ENCODE data around the gene AMDHD2. TPM values are rescaled to one million over a fixed set of nuclear protein-coding genes. Genes with fewer than 3 reads are reported as not detected.

Gene AMDHD2
- total and polyA plus RNA-seq, 10 donors = 37.8 to 94.0 (median 70.6) TPM

DNA sequence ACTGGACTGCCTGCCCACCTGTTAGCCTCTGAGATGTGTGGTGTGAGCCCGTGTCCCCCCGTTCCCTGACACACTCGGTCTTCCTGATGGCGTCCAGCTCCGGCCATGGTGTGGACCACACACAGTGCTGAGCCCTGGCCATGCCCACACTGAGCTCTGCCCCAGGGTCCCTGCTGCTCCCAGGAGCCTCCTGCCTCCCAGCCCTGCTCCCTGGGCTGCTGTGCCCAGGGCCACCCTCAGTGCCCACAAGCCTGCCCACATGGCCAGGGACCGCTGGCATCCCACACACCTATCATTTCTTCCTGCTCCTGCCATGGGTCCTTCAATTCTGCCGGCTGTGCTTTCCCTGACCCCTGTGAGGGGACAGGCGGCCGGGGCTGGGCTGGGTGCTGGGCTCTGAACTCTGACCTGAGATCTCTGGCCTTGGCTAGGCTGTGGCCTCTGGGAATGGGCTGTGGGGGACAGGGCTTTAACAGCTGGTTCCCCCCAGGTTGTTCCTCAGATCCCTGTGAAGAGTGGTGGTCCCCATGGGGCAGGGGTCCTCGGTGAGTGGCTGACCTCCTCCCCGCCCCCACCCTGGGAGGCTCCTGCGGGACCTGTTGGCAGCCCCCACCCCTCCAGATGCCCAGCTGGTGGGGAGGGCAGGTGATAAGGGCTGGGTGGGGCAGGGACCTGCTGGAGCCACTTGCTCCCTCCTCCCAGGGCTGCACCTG lies 7.1 kb downstream of the AMDHD2 start:
- Histone ChIP-seq H3K27me3 (replicated peaks in 1 of 7) (no peaks in the 10 kb centered on the region), H3K4me3 (no peak overlapping the region), H3K4me1 (peaks cover 5 to 78% (median 24%) of the 10 kb centered on the region in 6 donors), H3K27ac (peak overlapping the region in 2 of 8 donors; percentile 65 to 78), H3K36me3 (peaks cover 0 to 86% (median 64%) of the 10 kb centered on the region in 6 donors), H3K9me3 (no peaks in the 10 kb centered on the region)
- WGBS, 5 donors = 87 to 92% (median 89%) methylated on average over 6 to 12 of the region's 12 CpGs
- intact Hi-C loops (cut with DNase I; ENCODE audit: low total_unique reads) = no loop called here
- DNase-seq = peak; percentile 74
- TF ChIP-seq, protein P1, sequence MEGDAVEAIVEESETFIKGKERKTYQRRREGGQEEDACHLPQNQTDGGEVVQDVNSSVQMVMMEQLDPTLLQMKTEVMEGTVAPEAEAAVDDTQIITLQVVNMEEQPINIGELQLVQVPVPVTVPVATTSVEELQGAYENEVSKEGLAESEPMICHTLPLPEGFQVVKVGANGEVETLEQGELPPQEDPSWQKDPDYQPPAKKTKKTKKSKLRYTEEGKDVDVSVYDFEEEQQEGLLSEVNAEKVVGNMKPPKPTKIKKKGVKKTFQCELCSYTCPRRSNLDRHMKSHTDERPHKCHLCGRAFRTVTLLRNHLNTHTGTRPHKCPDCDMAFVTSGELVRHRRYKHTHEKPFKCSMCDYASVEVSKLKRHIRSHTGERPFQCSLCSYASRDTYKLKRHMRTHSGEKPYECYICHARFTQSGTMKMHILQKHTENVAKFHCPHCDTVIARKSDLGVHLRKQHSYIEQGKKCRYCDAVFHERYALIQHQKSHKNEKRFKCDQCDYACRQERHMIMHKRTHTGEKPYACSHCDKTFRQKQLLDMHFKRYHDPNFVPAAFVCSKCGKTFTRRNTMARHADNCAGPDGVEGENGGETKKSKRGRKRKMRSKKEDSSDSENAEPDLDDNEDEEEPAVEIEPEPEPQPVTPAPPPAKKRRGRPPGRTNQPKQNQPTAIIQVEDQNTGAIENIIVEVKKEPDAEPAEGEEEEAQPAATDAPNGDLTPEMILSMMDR (IDR thresholded peaks at IDR 0.05 in 8 of 11, conservative IDR thresholded peaks at IDR 0.05 in 3 of 11) = no peak
- peak in 2 of 3 donors; percentile 34 to 44 for TF ChIP-seq POLR2AphosphoS5 (IDR thresholded peaks at IDR 0.05)

DNA sequence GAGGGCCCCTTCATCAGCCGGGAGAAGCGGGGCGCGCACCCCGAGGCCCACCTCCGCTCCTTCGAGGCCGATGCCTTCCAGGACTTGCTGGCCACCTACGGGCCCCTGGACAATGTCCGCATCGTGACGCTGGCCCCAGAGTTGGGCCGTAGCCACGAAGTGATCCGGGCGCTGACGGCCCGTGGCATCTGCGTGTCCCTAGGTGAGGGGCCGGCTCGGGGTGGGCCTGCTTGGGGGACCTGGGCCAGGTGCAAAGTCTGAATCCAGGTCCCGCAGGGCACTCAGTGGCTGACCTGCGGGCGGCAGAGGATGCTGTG lies 7.6 kb downstream of the AMDHD2 start:
- peak; percentile 82 for DNase-seq
- WGBS, 5 donors = 96 to 99% (median 96%) methylated on average over 12 to 24 of the region's 24 CpGs
- peaks cover 0 to 81% (median 63%) of the 10 kb centered on the region in 6 donors for H3K36me3 ChIP-seq

DNA sequence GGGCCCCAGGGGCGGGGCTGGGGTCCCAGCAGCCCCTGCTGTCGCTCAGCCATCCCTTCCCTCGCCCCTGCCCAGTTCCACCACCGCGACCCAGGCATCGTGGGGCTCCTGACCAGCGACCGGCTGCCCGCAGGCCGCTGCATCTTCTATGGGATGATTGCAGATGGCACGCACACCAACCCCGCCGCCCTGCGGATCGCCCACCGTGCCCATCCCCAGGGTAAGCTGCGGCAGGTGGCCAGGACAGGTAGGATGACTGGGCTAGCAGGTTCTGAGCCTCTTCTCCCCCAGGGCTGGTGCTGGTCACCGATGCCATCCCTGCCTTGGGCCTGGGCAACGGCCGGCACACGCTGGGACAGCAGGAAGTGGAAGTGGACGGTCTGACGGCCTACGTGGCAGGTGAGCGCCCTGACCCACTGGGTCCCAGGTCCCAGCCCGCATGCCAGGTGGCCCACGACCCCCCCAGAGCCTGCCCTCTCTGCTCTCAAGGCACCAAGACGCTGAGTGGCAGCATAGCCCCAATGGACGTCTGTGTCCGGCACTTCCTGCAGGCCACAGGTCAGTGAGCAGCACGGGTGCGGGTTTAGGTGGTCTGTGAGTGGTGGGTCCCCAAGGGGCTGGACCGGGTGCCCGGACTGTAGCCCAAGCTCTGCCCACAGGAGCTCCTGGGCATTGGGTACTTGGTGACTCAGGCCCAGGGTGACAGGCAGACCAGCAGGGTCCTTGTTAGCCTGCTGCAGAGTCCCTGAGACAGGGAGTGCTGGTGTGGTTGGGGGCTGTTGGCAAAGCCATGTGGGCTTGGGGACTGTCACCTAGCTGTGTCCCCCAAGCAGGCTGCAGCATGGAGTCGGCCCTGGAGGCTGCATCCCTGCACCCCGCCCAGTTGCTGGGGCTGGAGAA lies 8.2 kb downstream of the AMDHD2 start:
- H3K36me3 ChIP-seq = peaks cover 0 to 74% (median 58%) of the 10 kb centered on the region in 6 donors

More for the DNA sequence above, 7.6 kb downstream of the AMDHD2 start:
- Histone ChIP-seq H3K27me3 (replicated peaks in 1 of 7) (no peaks in the 10 kb centered on the region), H3K27ac (no peak overlapping the region), H3K4me1 (peaks cover 5 to 73% (median 23%) of the 10 kb centered on the region in 6 donors), H3K4me3 (no peak overlapping the region), H3K9me3 (no peaks in the 10 kb centered on the region)
- intact Hi-C loops (cut with DNase I; ENCODE audit: low total_unique reads) = no loop called here
- TF ChIP-seq, protein P1 (IDR thresholded peaks at IDR 0.05 in 8 of 11, conservative IDR thresholded peaks at IDR 0.05 in 3 of 11) = no peak
- TF ChIP-seq POLR2A (IDR thresholded peaks at IDR 0.05) = no peak
- TF ChIP-seq POLR2AphosphoS5 (IDR thresholded peaks at IDR 0.05) = peak in 1 of 3 donors; percentile 4

DNA sequence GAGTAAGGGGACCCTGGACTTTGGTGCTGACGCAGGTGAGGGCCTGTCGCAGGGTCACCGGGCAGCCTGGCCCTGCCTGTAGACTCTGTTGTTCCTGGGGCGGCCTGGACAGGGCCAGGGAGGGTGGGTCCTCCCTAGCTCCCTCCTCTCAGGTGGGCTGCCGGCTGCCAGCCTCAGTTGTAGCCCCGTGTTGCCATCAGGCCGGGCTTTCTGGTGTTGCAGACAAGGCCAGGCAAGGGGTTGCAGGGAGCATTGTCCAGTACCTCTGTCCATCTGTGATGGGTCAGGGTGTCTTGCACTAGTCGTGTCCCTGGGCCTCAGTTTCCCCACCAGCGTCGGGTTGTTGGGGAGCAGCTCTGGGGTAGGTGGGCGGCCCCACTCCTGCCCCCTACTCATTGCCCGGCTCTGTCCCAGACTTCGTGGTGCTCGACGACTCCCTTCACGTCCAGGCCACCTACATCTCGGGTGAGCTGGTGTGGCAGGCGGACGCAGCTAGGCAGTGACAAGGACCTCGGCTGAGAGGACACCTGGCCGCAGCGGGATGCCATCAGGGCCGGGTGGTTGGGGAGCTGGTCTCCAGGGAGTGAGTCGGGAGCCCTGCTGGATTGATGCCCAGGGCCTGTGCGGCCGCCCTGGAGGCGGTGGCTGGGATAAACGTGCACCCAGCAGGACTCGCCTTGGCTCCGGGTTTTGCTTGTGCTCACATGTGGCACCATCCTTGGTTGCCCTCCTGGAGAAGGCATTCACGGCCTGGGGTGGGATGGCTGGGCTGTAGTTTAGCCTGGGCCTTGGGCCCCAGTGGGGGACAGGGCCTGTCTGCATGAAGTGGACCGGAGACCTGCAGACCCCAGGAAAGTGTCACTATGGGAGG lies 9.1 kb downstream of the AMDHD2 start:
- Histone ChIP-seq H3K9me3 (no peaks in the 10 kb centered on the region), H3K27ac (no peak overlapping the region), H3K36me3 (peaks cover 0 to 65% (median 49%) of the 10 kb centered on the region in 6 donors), H3K4me3 (no peak overlapping the region), H3K4me1 (peaks cover 5 to 76% (median 30%) of the 10 kb centered on the region in 6 donors), H3K27me3 (replicated peaks in 1 of 7) (no peaks in the 10 kb centered on the region)
- peak; percentile 81 for DNase-seq
- WGBS, 5 donors = 89 to 97% (median 92%) methylated on average over 17 to 32 of the region's 32 CpGs
- TF ChIP-seq POLR2AphosphoS5 (IDR thresholded peaks at IDR 0.05) (no peak), POLR2A (IDR thresholded peaks at IDR 0.05) (no peak)
- TF ChIP-seq, protein P1 (IDR thresholded peaks at IDR 0.05 in 8 of 11, conservative IDR thresholded peaks at IDR 0.05 in 3 of 11) = no peak
- intact Hi-C loops (cut with DNase I; ENCODE audit: low total_unique reads) = no loop called here

More for the DNA sequence above, 8.2 kb downstream of the AMDHD2 start:
- intact Hi-C loops (cut with DNase I; ENCODE audit: low total_unique reads) = no loop called here
- H3K4me1 ChIP-seq = peaks cover 5 to 76% (median 26%) of the 10 kb centered on the region in 6 donors
- no peak overlapping the region for H3K27ac ChIP-seq
- peak; percentile 78 for DNase-seq
- TF ChIP-seq POLR2AphosphoS5 (IDR thresholded peaks at IDR 0.05) = peak in 1 of 3 donors; percentile 46
- TF ChIP-seq POLR2A (IDR thresholded peaks at IDR 0.05) = no peak
- H3K9me3 ChIP-seq = no peaks in the 10 kb centered on the region
- no peaks in the 10 kb centered on the region for H3K27me3 ChIP-seq (replicated peaks in 1 of 7)
- WGBS, 5 donors = 93 to 98% (median 94%) methylated on average over 9 to 36 of the region's 36 CpGs
- no peak overlapping the region for H3K4me3 ChIP-seq
